HEK293 (cell line): ENCODE data around the gene COMP.

Experiments
- CTCF ChIA-PET: fragments of 350-600 bp; formaldehyde crosslinking; extraction: SDS; loops from one replicate; lab custom pipeline; 2021; ENCODE audit warnings: antibody characterized with exemption; lab: Yijun Ruan, JAX
- POLR2A ChIA-PET: fragments of 300-600 bp; formaldehyde crosslinking; extraction: SDS; loops from one replicate; lab custom pipeline; 2020; ENCODE audit warnings: antibody characterized with exemption, inconsistent platforms; lab: Yijun Ruan, JAX
- H3K27ac ChIP-seq: fragments of 200-500 bp; sonication (Bioruptor generic); 2 replicates; pipeline ENCODE4 v1.5.1; 2014; ENCODE audit warnings: low read depth, low read length, control low read depth, inconsistent platforms; ENCODE audit errors: extremely low read depth
- H3K36me3 ChIP-seq, 2 experiments: fragments of 200-500 bp in 1 of 2; sonication (Bioruptor generic) in 1 of 2; 1 replicate in 1 of 2; 2 replicates in 1 of 2; pipeline ENCODE4 v1.5.1; 2014 to 2017; ENCODE audit warnings: inconsistent platforms in 2 of 2, low read length in 2 of 2; ENCODE audit not compliant: control insufficient read depth in 2 of 2, insufficient read depth in 1 of 2
- H3K4me1 ChIP-seq: fragments of 200-500 bp; sonication (Bioruptor generic); 2 replicates; pipeline ENCODE4 v1.5.1; 2014; ENCODE audit warnings: mild to moderate bottlenecking, low read length, inconsistent platforms; ENCODE audit not compliant: control insufficient read depth, insufficient read depth
- H3K4me3 ChIP-seq: 2 replicates; pipeline ENCODE4 v1.5.1; 2011; ENCODE audit warnings: low read depth, mild to moderate bottlenecking, control low read depth, low read length, moderate library complexity
- H3K9me3 ChIP-seq: fragments of 200-500 bp; sonication (Bioruptor generic); 2 replicates; pipeline ENCODE4 v1.5.1; 2014; ENCODE audit warnings: low read depth, low read length, inconsistent platforms; ENCODE audit not compliant: control insufficient read depth, insufficient read depth
- AEBP2 ChIP-seq: fragments of 450-650 bp; formaldehyde crosslinking; IDR thresholded peaks from 2 replicates; pipeline ENCODE4 v1.5.1; 2016; ENCODE audit warnings: missing biosample characterization, missing genetic modification characterization, borderline replicate concordance
- IKZF3 ChIP-seq: fragments of 450-650 bp; IDR thresholded peaks from 2 replicates; pipeline ENCODE4 v1.5.0; 2018; ENCODE audit warnings: missing biosample characterization, mild to moderate bottlenecking, missing genetic modification characterization, moderate library complexity
- KLF1 ChIP-seq: fragments of 450-650 bp; formaldehyde crosslinking; IDR thresholded peaks from 2 replicates; pipeline ENCODE4 v1.5.1; 2016; ENCODE audit warnings: missing biosample characterization, missing genetic modification characterization
- PBX3 ChIP-seq: sonication (generic); formaldehyde crosslinking; IDR thresholded peaks from 2 replicates; pipeline ENCODE4 v1.8.1; 2022; ENCODE audit warnings: mild to moderate bottlenecking, moderate library complexity, missing genetic modification reagents
- RBAK ChIP-seq: fragments of 450-650 bp; formaldehyde crosslinking; IDR thresholded peaks from 2 replicates; pipeline ENCODE4 v1.5.1; 2016; ENCODE audit warnings: missing biosample characterization, missing genetic modification characterization
- WT1 ChIP-seq: fragments of 450-650 bp; formaldehyde crosslinking; IDR thresholded peaks from 2 replicates; pipeline ENCODE4 v1.5.1; 2016; ENCODE audit warnings: missing biosample characterization, missing genetic modification characterization
- ZBTB11 ChIP-seq: fragments of 450-650 bp; formaldehyde crosslinking; conservative IDR thresholded peaks from 2 replicates; pipeline ENCODE4 v1.5.1; 2016; ENCODE audit warnings: low read depth, missing biosample characterization, missing genetic modification characterization
- ZFP3 ChIP-seq: fragments of 450-650 bp; formaldehyde crosslinking; IDR thresholded peaks from 2 replicates; pipeline ENCODE4 v1.5.1; 2016; ENCODE audit warnings: low read depth, missing biosample characterization, missing genetic modification characterization
- ZFP69B ChIP-seq: fragments of 450-650 bp; formaldehyde crosslinking; IDR thresholded peaks from 2 replicates; pipeline ENCODE4 v1.5.1; 2016; ENCODE audit warnings: missing biosample characterization, missing genetic modification characterization
- ZNF175 ChIP-seq: fragments of 450-650 bp; formaldehyde crosslinking; IDR thresholded peaks from 2 replicates; pipeline ENCODE4 v1.5.1; 2016; ENCODE audit warnings: missing biosample characterization, missing genetic modification characterization
- ZNF335 ChIP-seq: fragments of 450-650 bp; formaldehyde crosslinking; conservative IDR thresholded peaks from 2 replicates; pipeline ENCODE4 v1.5.1; 2016; ENCODE audit warnings: missing biosample characterization, missing genetic modification characterization
- ZNF398 ChIP-seq: fragments of 450-650 bp; formaldehyde crosslinking; IDR thresholded peaks from 2 replicates; pipeline ENCODE4 v1.5.1; 2017; ENCODE audit warnings: missing biosample characterization, missing genetic modification characterization
- ZNF426 ChIP-seq: fragments of 450-650 bp; formaldehyde crosslinking; IDR thresholded peaks from 2 replicates; pipeline ENCODE4 v1.5.1; 2017; ENCODE audit warnings: missing biosample characterization, missing genetic modification characterization, mild to moderate bottlenecking, inconsistent platforms, moderate library complexity
- ZNF488 ChIP-seq: fragments of 450-650 bp; formaldehyde crosslinking; IDR thresholded peaks from 2 replicates; pipeline ENCODE4 v1.5.1; 2016; ENCODE audit warnings: missing biosample characterization, missing genetic modification characterization
- ZNF549 ChIP-seq: fragments of 450-650 bp; IDR thresholded peaks from 2 replicates; pipeline ENCODE4 v1.5.1; 2018; ENCODE audit warnings: missing biosample characterization, missing genetic modification characterization, mild to moderate bottlenecking, inconsistent platforms, moderate library complexity
- ZNF692 ChIP-seq: fragments of 450-650 bp; formaldehyde crosslinking; IDR thresholded peaks from 2 replicates; pipeline ENCODE4 v1.5.1; 2016; ENCODE audit warnings: missing biosample characterization, missing genetic modification characterization
- ZNF843 ChIP-seq: fragments of 450-650 bp; formaldehyde crosslinking; IDR thresholded peaks from 2 replicates; pipeline ENCODE4 v1.5.1; 2016; ENCODE audit warnings: missing biosample characterization, missing genetic modification characterization
- ZSCAN16 ChIP-seq: fragments of 450-650 bp; formaldehyde crosslinking; IDR thresholded peaks from 2 replicates; pipeline ENCODE4 v1.5.1; 2016; ENCODE audit warnings: missing biosample characterization, missing genetic modification characterization
- ZSCAN5A ChIP-seq: fragments of 450-650 bp; formaldehyde crosslinking; IDR thresholded peaks from 2 replicates; pipeline ENCODE4 v1.5.1; 2016; ENCODE audit warnings: missing biosample characterization, missing genetic modification characterization

The COMP gene

GRCh38 chr19:18763674-18764590 lies 27.2 kb downstream of the COMP start:
- TF ChIP-seq ZNF175 (tag by site-specific recombination) (no peak), PBX3 (CRISPR knock-in tag) (no peak), ZNF335 (no peak), ZNF426 (tag by site-specific recombination) (no peak), AEBP2 (no peak), RBAK (no peak), ZNF843 (tag by site-specific recombination) (no peak), ZNF549 (tag by site-specific recombination) (no peak), WT1 (no peak), IKZF3 (tag by site-specific recombination) (no peak), ZNF488 (tag by site-specific recombination) (no peak), ZSCAN5A (tag by site-specific recombination) (no peak), ZSCAN16 (tag by site-specific recombination) (no peak), ZFP3 (tag by site-specific recombination) (no peak)
- no peaks in the 10 kb centered on the region for H3K9me3 ChIP-seq
- CTCF ChIA-PET: interaction anchor here (0.6 kb wide), 1 partner anchor 70 kb away, joined by 4 read pairs; no protein-coding TSS in a partner anchor
- H3K27ac ChIP-seq: no peak overlapping the region
- H3K4me1 ChIP-seq: peaks cover 5% of the 10 kb centered on the region; the same call in 1 of the 2 replicates
- POLR2A ChIA-PET: interaction anchor here (0.6 kb wide), 1 partner anchor 112 kb away, joined by 3 read pairs; no protein-coding TSS in a partner anchor
- H3K36me3 ChIP-seq: no peaks in the 10 kb centered on the region; a peak in 1 of 3 replicates
- no peak overlapping the region for H3K4me3 ChIP-seq

- Histone ChIP-seq H3K4me3 (no peak overlapping the region), H3K36me3 (no peaks in the 10 kb centered on the region; a peak in 1 of 3 replicates), H3K27ac (peak overlapping the region; percentile 24; the same call in 1 of the 2 replicates), H3K9me3 (no peaks in the 10 kb centered on the region), H3K4me1 (peaks cover 5% of the 10 kb centered on the region; the same call in 1 of the 2 replicates)
- POLR2A ChIA-PET: interaction anchor here (0.6 to 0.7 kb wide), 3 partner anchors 80 to 173 kb away, joined by 3 to 6 read pairs (median 4); no protein-coding TSS in a partner anchor
- CTCF ChIA-PET: interaction anchor here (0.5 to 0.6 kb wide), 2 partner anchors 81 to 85 kb away, joined by 3 to 4 read pairs; no protein-coding TSS in a partner anchor
- TF ChIP-seq ZFP69B (tag by site-specific recombination): peak; percentile 66
- TF ChIP-seq ZBTB11 (tag by site-specific recombination): no peak
- TF ChIP-seq ZNF692 (tag by site-specific recombination): peak; percentile 85
- 0 out of 2 replicates have a peak, but pooled peaks have one; percentile 31 for TF ChIP-seq ZNF398 (tag by site-specific recombination)
- TF ChIP-seq KLF1 (tag by site-specific recombination): peak; percentile 32; the same call in 1 of the 2 replicates
These were observed 28.7 kb downstream of the COMP start for GRCh38 chr19:18762125-18763023.
